CD4-positive, alpha-beta T cell (primary cell): ENCODE results near the gene STAT6. TPM values are rescaled to one million over a fixed set of nuclear protein-coding genes. Genes with fewer than 3 reads are reported as not detected.

Experiments used
- ATAC-seq: fragments of 200-7000 bp; cut with Tn5 transposase; one replicate; pipeline ENCODE4 v1.10.0; 2022; ENCODE audit warnings: mild to moderate bottlenecking; ENCODE audit not compliant: poor library complexity
- CTCF ChIA-PET: fragments of 350-600 bp; sonication (Branson Sonifier 250); formaldehyde crosslinking; loops from one replicate; lab custom pipeline; 2021; ENCODE audit warnings: antibody characterized with exemption, inconsistent platforms; lab: Charles Lee
- POLR2A ChIA-PET: fragments of 350-600 bp; sonication (Branson Sonifier 250); formaldehyde crosslinking; loops from one replicate; lab custom pipeline; 2021; ENCODE audit warnings: antibody characterized with exemption, inconsistent platforms; lab: Charles Lee
- DNase-seq, 14 experiments: peaks; one replicate each; pipeline ENCODE4 v3.0.0-alpha.2; 2013 to 2020; ENCODE audit warnings: mixed read lengths in 2 of 14
- H3K27ac ChIP-seq, 2 donors: one replicate each; pipeline versions ENCODE4 v1.5.1 to v1.7.0; 2013; ENCODE audit warnings: low read length in 2 of 2, low read depth in 1 of 2, mild to moderate bottlenecking in 1 of 2
- H3K27me3 ChIP-seq, 2 experiments: 1 replicate in 1 of 2; 2 replicates in 1 of 2; pipeline versions ENCODE4 v1.6.1 to v1.7.0; 2013; ENCODE audit warnings: low read length in 2 of 2, control low read depth in 1 of 2, mild to moderate bottlenecking in 1 of 2, moderate library complexity in 1 of 2; ENCODE audit not compliant: insufficient read depth in 2 of 2, control insufficient read depth in 1 of 2
- H3K36me3 ChIP-seq: one replicate; pipeline ENCODE4 v1.6.1; 2013; ENCODE audit warnings: low read length, control low read depth; ENCODE audit not compliant: insufficient read depth
- H3K4me1 ChIP-seq: one replicate; pipeline ENCODE4 v1.6.1; 2013; ENCODE audit warnings: low read length, control low read depth; ENCODE audit not compliant: insufficient read depth
- H3K4me3 ChIP-seq: one replicate; pipeline ENCODE4 v1.5.1; 2013; ENCODE audit warnings: mild to moderate bottlenecking, low read length, moderate library complexity
- H3K9me3 ChIP-seq, 2 experiments: 1 replicate in 1 of 2; 2 replicates in 1 of 2; pipeline versions ENCODE4 v1.6.1 to v1.7.0; 2013; ENCODE audit warnings: low read length in 2 of 2, mild to moderate bottlenecking in 2 of 2, control low read depth in 1 of 2, moderate library complexity in 1 of 2; ENCODE audit not compliant: control insufficient read depth in 1 of 2, insufficient read depth in 1 of 2
- H3K27ac Mint-ChIP-seq: one replicate; pipeline ENCODE4 v1.8.0; 2020; ENCODE audit warnings: mixed read lengths
- H3K27me3 Mint-ChIP-seq: one replicate; pipeline ENCODE4 v1.8.0; 2021; ENCODE audit warnings: mixed read lengths
- H3K36me3 Mint-ChIP-seq: one replicate; pipeline ENCODE4 v1.8.0; 2021; ENCODE audit warnings: low read depth, mixed read lengths
- H3K4me1 Mint-ChIP-seq: one replicate; pipeline ENCODE4 v1.8.0; 2021; ENCODE audit warnings: low read depth, mixed read lengths
- H3K4me3 Mint-ChIP-seq: one replicate; pipeline ENCODE4 v1.8.0; 2020; ENCODE audit warnings: mild to moderate bottlenecking, mixed read lengths
- H3K9me3 Mint-ChIP-seq: one replicate; pipeline ENCODE4 v1.8.0; 2020; ENCODE audit warnings: mixed read lengths
- CTCF ChIP-seq: fragments of 200-600 bp; IDR thresholded peaks from one replicate; pipeline ENCODE4 v1.8.0; 2022; ENCODE audit warnings: antibody characterized with exemption, mild to moderate bottlenecking
- intact Hi-C, 2 experiments: fragments of 100-400 bp; cut with DNase I in 1 of 2; cut with micrococcal nuclease in 1 of 2; formaldehyde crosslinking; loops; one replicate each; pipeline versions ENCODE4 v1.15.1 to v1.9.0; 2023 to 2025; cut with DNase I, micrococcal nuclease
- total RNA-seq, 174 experiments: library from RNA in 2 of 174; stranded (reverse) in 2 of 174; gene quantifications; one replicate each; pipeline ENCODE4 v1.2.3 and lab custom pipeline; 2021 to 2026

The STAT6 gene
- total RNA-seq, 2 experiments from 2014 or later, result 133 to 144 TPM

GRCh38 chr12:57046086-57046791 is 64.9 kb downstream of the STAT6 start:
- POLR2A ChIA-PET, result interaction anchor here (0.5 kb wide), 1 partner anchor 196 kb away, joined by 3 read pairs; no protein-coding TSS in a partner anchor
- Histone ChIP-seq H3K27ac (no peak overlapping the region), H3K4me1 (peaks cover 20% of the 10 kb centered on the region), H3K27me3 (no peaks in the 10 kb centered on the region), H3K36me3 (no peaks in the 10 kb centered on the region), H3K4me3 (no peak overlapping the region), H3K9me3 (no peaks in the 10 kb centered on the region)
- Mint-ChIP-seq H3K27me3 (no peaks in the 10 kb centered on the region), H3K27ac (no peak overlapping the region), H3K4me1 (peaks cover 33% of the 10 kb centered on the region), H3K4me3 (no peak overlapping the region), H3K36me3 (no peaks in the 10 kb centered on the region), H3K9me3 (no peaks in the 10 kb centered on the region)
- CTCF ChIA-PET, result interaction anchor here (1.7 to 2.0 kb wide), 2 partner anchors 9 to 13 kb away, joined by 4 to 5 read pairs; no protein-coding TSS in a partner anchor
- ATAC-seq (no peak), DNase-seq (no peak)
- TF ChIP-seq CTCF, result no peak
- intact Hi-C loops, result no loop called here

Other genes with a start within 250 kb of the STAT6 start
- not detected for gene SDR9C7, start 177.0 kb downstream of the STAT6 start, total RNA-seq
- under 1 TPM; 0.30 to 0.34 TPM for gene RDH16, start 153.8 kb downstream of the STAT6 start, total RNA-seq
- 1 to 10 TPM; 6.9 to 8.0 TPM for gene ZBTB39, start 104.8 kb downstream of the STAT6 start, total RNA-seq
- not detected for gene TAC3, start 94.8 kb downstream of the STAT6 start, total RNA-seq
- 1 to 10 TPM; 1.0 to 1.1 TPM for gene MYO1A, start 61.2 kb downstream of the STAT6 start, total RNA-seq
- 1 to 10 TPM; 7.2 to 9.9 TPM for gene NEMP1, start 32.6 kb downstream of the STAT6 start, total RNA-seq
- gene NAB2, start 22.2 kb downstream of the STAT6 start, total RNA-seq, result 1 to 10 TPM; 4.8 to 6.1 TPM
- 1 to 10 TPM; 6.6 to 8.5 TPM for gene LRP1, start 17.1 kb upstream of the STAT6 start, total RNA-seq
- not detected for gene LRP1-AS, start 36.3 kb upstream of the STAT6 start, total RNA-seq
- gene NXPH4, start 105.4 kb upstream of the STAT6 start, total RNA-seq, result not detected
- gene SHMT2, start 118.3 kb upstream of the STAT6 start, total RNA-seq, result 10 to 100 TPM; 21.3 to 22.2 TPM
- 1 to 10 TPM; 2.0 to 3.0 TPM for gene STAC3, start 139.8 kb upstream of the STAT6 start, total RNA-seq